DMS114 treated with DMSO at 0.1 percent for 48 hours (cell line): ENCODE data around the gene LGALS7B.
"Not testable (repeated sequence)": the region's sequence is repeated elsewhere in the genome, so short reads cannot be mapped to it uniquely, and the experiment has no call there.

ENCODE experiments used
- DNase-seq: peaks from one replicate; lab custom pipeline; 2025; ENCODE audit not compliant: unreplicated experiment; lab: John Stamatoyannopoulos, UW

The LGALS7B gene

DNA sequence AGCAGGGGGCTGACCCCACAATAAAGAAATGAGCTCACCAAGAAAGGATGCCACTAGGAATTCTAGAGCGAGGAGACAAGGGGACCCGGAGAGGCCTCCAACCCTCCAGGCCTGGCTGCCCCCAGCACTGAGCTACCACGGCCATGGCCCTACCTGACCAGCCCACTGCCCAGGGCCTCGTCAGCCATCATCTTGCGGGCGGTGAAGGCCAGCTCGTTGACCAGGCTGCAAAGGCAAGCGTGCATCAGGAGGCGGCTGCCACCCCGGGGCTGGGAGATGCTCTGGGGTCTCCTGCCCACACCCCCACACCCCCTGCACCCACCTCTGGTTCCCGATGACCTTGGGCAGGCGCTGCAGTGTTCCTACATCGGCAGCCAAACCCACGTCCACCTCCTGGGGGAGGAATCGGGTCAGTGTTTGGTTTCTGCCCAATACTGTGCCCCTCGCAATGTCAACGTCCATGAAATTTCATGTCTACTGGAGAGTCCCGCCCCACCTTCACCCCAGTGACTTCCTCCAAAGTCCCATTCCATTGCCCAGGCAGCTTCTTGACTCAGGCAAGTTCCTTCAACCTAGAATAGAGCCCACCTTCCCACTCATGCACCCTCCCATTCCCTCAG is 27.2 kb downstream of the LGALS7B start:
- no peak for DNase-seq

DNA sequence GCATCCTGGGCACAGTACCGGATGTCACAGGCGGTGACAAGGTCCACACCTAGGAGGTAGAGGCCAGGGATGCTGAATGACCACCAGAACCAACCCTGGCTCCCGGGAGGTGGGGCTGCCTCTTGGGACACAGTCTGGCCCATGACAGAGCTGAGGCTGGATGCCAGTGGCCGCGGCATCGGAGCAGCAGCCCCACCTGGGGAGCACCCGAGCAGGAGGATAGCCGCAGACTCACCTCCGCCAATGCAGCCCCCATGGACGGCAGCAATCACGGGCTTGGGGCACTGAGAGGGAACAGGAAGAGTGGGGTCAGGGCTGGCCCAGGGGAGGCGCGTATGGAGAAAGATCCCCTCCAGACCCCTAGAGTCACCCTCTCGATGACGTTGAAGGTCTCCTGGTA is 28.1 kb downstream of the LGALS7B start:
- DNase-seq: no peak

DNA sequence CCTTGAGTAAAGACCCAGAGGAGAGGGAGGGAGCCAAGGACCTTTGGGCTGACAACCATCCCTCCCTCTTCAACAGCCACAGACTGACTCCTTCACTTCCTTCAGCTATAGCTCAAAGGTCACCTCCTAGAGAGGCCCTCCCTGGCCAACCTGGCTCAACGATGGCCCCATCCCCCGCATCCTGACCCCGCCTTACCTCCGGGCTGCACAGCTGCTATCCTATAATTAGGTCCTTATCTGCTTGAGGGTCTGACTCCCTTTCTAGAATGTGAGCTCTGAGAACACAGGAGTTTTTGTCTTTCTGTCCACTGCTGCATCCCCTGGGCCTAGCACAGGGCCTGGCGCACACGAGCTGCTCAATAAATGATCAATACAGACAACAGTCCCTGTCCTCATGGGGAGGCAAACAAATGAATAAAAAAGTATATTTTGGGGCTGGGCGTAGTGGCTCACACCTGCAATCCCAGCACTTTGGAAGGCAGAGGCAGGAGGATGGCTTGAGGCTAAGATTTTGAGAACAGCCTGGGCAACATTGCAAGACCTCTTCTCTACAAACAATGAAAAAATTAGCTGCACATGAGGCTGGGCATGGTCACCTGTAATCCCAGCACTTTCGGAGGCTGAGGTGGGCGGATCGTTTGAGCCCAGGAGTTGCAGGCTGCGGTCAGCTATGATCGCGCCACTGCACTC is 30.4 kb downstream of the LGALS7B start:
- DNase-seq: no peak

DNA sequence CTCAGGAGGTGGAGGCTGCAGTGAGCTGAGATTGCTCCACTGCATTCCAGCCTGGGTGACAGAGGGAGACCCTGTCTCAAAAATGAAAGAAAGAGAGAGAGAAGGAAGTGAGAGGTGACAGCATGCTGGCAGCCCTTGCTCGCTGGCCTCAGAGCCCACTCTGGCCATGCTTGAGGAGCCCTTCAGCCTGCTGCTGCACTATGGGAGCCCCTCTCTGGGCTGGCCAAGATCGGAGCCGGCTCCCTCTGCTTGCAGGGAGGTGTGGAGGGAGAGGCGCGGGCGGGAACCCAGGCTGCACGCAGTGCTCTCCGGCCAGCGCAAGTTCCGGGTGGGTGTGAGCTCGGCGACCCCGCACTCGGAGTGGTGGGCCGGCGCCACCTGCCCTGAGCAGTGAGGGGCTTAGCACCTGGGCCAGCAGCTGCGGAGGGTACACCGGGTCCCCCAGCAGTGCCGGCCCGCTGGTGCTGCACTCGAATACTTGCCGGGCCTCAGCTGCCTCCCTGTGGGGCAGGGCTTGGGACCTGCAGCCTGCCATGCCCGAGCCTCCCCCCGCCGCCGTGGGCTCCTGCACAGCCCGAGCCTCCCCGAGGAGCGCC is 32.3 kb downstream of the LGALS7B start:
- DNase-seq: not testable (repeated sequence)

DNA sequence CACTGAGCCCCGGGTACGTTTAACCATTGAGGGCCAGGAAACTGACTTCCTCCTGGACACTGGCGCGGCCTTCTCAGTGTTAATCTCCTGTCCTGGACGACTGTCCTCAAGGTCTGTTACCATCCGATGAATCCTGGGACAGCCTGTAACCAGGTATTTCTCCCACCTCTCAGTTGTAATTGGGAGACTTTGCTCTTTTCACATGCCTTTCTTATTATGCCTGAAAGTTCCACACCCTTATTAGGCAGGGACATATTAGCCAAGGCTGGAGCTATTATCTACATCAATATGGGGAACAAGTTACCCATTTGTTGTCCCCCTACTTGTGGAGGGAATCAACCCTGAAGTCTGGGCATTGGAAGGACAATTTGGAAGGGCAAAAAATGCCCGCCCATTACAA is 36.9 kb downstream of the LGALS7B start:
- not testable (repeated sequence) for DNase-seq

DNA sequence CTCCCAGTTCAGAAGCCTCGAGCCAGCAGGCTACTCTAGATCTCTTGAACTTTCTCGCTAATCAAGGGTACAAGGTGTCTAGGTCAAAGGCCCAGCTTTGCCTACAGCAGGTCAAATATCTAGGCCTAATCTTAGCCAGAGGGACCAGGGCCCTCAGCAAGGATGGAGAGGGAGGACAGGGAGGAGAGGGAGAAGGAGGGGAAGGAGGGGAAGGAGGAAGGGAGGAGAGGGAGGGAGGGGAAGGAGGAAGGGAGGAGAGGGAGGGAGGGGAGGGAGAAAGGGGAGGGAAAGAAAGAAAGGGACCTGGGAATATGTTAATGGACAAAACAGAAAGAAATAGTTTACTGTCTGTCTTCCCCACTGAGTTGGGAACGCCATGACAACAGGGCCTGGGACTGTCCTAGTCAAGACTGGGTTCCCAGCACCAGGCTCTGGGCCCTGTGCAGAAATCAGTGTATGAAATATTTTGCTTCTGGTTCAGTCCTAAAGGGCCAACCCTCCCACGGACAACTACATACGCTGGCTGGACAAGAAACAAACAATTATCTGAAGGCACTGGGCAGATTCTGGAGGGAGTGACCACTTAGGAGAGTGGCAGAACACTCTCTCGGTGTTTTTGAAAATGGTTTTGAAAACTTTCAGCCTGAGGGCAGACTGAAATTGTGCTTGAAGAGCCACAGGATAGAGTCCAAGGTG is 38.0 kb downstream of the LGALS7B start:
- no peak for DNase-seq

DNA sequence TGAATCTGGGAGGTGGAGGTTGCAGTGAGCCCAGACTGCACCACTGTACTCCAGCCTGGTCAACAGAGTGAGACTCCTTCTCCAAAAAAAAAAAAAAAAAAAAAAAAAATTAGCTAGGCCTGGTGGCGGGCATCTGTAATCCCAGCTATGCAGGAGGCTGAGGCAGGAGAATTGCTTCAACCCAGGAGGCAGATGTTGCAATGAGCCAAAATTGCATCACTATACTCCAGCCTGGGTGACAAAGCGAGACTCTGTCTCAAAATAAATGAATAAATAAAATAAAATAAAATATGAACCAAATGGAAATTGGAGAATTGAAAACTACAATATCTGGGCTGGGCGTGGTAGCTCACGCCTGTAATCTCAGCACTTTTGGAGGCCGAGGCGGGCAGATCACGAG is 40.2 kb downstream of the LGALS7B start:
- DNase-seq: not testable (repeated sequence)

DNA sequence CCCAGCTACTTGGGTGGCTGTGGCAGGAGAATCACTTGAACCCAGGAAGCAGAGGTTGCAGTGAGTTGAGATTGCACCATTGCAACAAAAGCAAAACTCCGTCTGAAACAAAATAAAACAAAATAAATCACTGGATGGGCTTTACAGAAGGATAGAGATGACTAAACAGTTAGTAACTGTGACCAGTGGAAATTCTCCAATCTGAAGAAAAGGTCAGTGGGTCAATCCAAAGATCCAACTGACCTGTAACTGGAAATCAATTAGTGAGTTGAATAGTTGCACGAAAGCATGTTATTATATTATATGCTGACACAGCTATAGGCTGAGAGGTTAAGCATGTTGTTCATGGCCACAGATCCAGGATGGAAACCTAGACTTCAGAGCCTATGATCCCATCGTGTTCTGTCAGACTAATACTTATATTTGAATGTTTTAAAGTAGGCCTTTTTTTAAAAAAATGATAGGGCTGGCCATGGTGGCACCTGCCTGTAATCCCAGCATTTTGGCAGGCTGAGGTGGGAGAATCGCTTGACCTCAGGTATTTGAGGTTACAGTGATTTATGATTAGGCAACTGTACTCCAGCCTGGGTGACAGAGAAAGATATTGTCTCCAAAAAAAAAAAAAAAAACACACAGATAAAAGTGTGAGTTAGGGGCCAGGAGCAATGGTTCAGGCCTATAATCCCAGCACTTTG is 41.2 kb downstream of the LGALS7B start:
- DNase-seq: no peak

DNA sequence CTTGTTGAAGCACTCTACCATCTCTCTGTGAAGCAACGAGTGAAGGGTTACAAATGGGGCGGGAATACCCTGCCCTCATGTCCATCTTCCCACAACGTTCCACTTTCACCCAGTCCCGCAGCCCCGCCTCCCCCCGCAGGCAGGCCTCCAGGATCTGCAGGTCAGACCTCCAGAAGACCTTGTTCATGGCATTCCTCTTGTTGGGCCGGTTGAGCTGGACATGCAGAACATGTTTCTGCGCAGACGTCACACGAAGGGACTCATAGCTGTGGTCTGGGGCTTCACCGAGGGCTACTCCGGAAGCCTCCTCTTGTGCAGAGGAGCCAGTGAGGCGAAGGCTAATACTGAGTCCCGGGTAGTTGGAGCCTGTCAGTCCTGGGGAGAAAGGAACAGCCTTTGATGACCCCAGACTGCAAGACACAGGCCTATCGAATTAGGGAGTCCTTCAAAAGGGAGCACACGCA is 42.2 kb downstream of the LGALS7B start:
- DNase-seq: no peak

DNA sequence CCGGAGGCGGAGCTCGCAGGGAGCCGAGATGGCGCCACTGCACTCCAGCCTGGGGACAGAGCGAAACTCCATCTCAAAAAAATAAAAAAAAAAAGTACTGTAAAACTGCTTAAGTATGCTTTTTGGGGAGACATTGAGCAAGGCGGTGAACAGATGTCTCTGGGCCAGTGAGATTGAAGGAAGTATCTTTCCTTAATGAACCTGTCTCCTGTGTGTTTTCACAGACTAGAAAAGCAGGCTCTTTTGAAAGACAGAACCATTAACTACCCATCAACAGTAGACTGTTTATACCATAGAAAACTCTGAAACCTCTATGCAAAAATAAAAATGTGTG is 44.1 kb downstream of the LGALS7B start:
- no peak for DNase-seq

DNA sequence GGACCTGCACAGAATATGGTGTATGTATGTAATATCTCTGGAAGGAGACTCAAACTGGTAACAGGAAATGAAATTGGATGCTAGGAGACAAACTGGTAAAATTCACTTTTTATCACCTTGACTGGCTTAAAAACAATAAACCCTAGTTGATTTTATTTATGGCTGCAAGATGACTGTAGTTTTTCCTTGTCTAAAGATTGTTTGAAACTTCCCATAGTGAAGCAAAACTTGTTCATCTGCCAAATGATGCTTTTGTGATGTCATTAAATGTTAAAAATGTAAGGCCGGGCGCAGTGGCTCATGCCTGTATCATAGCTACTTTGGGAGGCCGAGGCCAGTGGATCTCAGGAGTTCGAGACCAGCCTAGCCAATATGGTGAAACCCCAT is 45.1 kb downstream of the LGALS7B start:
- no peak for DNase-seq

DNA sequence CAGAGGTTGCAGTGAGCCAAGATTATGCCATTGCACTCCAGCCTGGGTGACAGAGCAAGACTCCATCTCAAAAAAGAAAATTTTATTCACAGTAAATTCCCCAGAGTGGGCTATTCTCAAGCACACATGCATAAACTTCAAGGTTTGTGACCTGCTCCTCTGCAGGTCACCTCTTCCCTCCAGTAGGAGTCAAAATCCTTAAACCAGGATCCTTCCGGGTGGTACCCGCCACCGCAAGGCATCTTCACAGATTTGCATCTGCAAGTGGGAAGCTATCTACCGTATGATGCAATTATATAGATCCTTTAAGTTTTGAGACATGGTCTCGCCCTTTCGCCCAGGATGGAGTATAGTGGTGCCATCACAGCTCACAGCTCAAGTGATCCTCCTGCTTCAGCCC is 45.6 kb downstream of the LGALS7B start:
- DNase-seq: no peak

DNA sequence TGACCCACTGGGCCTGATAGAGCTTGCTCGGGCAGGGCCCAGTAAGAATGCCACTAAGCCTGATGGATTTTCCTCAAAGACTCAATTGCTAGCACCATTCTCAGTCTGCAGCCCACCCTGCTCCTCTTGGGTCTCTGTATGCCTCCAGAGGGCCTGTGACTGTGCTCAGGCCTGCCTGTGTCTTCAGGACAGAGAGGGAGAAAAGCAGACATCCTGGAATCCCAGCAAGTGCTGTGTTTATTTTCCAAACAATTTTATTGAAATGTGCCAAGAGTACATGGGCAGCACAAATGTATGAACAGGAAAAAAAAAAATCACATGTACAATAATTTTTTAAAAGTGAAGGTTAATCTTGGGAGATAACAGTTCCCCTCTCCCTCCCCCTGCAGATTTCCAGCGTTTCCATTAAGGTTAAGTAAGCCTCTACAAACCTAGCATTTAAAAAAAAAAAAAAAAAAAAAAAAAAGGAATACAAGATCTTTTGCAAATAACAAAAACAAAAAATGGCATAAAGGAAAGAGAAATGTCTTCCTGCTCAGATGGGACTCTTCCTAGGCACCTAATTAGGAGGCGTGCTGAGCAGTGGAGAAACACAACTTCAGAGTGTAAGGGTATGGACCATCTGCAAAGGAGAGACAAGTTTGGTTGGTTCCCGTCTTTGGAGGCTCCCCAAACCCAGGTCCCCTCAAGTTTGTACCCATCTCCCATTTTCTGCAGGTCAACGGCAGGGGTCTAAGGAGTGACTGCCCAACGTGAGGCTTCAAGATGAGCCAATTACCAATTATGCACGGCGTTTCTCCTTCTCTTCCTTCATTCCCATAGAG is 47.4 kb downstream of the LGALS7B start:
- no peak for DNase-seq

DNA sequence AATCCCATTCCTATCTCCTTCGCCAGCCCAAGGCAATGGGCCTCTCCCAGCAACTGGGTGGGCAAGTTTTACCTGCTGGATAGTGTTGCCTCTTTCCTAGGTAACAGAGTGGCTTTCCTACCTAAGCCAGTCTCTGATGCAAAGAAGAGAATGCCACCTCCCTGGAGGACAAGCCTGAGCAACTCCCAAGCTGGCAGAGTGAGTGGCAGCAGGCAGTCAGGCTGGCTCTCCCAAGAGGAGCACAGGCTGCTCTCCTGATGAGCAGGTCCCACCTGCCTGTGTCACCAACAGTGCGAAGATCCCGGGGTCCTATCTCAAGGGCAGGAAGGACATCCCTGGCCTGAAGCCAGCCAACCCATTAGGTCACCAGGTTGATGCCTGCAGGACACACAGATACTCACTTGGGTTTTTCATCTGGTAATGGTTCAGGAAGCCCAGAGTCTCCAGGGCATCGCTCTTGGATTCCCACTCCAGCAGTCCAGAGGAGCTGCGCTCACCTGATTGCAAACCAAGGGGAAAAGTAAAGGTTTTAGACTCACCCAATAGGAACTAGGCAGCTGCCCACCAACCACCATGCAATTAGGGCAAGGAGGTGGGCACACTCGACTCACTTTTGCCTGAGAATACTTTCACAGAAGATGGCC is 48.1 kb downstream of the LGALS7B start:
- DNase-seq: no peak

DNA sequence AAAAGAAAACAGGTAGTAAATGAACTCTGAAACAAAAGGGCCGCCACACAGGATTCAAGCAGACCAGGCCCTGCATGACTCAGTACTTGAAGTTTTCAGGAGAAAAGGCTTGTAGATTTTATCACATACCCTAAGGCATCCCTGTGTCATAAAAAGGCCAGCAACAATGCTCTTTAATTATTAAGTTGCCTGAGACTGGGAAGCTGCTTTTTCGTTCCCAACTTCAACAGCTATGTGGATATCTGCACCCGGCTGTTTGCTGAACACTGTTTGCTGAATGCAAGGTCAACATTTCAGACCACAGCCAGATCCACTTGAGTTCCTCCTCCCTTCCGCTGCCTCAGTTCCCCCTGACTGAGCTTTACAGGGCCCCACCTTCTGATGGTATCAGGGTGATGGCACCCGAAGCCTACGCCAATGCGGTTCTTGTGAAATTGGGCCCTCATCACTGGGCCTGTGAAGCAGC is 48.7 kb downstream of the LGALS7B start:
- no peak for DNase-seq

DNA sequence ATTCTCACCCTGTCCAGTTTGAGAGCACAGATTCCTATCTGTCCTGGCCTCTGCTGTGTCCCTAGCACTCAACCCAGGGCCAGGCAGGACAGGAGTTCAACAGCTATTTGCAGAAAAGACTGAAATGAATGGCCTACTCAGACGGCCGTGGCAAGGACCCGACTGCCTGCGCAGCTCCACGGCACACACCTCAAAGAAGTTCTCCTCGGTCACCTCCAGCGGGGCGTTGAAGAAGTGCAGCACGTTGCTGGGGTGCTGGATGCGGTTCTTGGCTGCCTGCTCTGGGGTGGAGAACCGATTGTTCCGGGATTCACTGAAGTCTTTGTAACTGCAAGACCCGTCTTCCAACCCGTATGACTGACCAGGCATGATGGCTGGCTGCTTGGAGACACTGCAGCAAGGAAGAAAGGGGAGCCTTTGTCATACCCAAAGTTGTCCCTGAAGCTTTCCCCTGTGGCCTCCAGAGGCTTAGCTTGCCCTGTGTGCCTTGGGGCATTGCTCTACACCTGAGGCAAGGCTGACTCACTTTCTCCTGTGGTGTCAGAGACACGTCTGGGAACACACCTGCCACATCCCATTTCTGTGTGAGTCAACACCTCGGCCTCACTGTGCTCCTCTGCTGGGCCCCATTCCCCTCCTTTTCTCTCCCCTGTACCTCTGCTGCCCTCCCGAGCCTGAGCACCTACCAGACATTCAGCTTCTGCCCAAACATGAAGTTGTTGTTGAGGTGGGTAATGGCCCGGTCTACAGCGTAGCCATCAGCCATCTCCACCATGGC is 49.4 kb downstream of the LGALS7B start:
- no peak for DNase-seq

DNA sequence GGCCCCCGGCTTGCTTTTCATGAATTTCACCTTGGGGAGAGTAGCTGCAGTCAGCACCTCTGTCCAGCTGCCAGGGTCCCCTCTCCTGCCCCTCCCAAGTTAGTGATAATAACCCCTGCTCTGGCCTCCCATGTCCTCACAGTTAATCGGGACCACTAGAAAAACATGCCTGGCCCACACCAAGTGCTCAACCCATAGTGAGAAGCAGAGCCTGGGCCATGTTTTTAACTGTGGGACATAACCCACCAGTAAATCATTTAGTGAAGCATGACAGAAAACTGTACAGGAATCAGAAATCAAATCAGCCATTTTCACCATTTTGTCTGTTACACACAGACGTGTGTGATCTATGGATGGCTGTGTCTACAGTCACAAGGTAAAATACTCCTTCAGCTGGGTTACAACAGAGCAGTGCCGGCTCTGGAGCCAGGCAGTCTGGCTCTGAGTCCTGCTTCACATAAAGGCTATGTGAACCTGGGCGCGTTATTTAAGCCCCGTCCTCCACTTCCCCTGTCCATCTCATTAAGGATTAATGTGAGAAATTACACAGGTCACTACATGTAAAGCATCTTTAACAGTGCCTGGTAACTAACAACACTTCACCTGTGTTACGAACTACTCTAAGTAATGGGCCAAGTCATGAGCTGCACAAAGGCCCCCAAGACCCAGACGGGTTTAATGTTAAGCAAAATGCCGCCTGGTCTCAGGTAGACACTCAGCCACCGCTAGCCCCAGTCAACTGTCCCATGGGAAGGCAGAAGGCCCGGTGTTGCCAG is 50.2 kb downstream of the LGALS7B start:
- DNase-seq: no peak

DNA sequence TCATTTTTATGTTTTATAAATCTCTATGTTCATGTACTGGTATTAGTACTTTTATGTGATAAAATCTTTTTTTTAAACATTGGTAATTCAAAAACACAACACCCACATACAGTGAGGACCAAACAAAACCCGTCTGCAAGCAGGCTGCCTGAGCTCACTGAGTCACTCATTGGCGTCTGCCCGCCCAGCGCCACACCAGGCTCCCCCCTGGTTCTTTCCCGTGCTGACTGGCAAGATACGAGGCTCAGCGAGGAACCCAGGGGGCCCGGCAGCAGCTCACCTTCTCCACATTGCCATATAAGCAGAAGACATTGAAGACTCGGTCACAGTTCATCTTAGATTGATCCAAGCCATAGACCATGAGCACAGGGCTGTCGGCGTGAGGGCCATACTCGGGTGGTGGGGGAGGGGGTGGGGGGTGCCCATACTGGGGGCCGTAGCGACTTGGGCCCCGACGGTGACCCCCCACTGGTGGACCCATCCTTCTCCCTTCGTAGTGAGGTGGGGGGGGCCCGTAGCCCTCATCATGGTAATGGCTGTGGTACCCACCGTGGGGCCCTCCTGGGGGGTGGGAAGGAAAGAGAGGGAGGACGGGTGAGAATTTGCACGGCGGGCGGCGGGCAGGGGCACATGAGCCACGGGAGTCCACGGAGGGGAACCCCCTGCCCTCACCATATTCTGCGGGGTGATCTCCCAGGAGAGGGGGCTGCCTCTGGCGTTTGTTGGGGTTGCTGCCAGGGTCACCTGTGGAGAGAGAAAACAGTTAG is 51.0 kb downstream of the LGALS7B start:
- DNase-seq: no peak
